EL (cell line): ENCODE data around the gene G2E3.
"Not testable (repeated sequence)": the region's sequence is repeated elsewhere in the genome, so short reads cannot be mapped to it uniquely, and the experiment has no call there.

Source experiments
- DNase-seq: peaks from one replicate; pipeline ENCODE4 v3.0.0-alpha.2; 2016

The G2E3 gene

GRCh38 chr14:30607156-30607780, 48.3 kb downstream of the G2E3 start:
- peak; percentile 40 for DNase-seq

- DNase-seq, result peak; percentile 70
These were observed 49.6 kb downstream of the G2E3 start for GRCh38 chr14:30608533-30609006.

GRCh38 chr14:30610787-30611343, 51.9 kb downstream of the G2E3 start:
- DNase-seq, result peak; percentile 51

- no peak for DNase-seq
These were observed 55.2 kb downstream of the G2E3 start for GRCh38 chr14:30614155-30614554.

- DNase-seq, result peak; percentile 87
These were observed 61.2 kb downstream of the G2E3 start for GRCh38 chr14:30620178-30620577.

GRCh38 chr14:30621354-30621939, 62.5 kb downstream of the G2E3 start:
- DNase-seq, result peak; percentile 39

GRCh38 chr14:30621940-30622830, 63.2 kb downstream of the G2E3 start, which contains the start of gene SCFD1:
Gene SCFD1, plus strand, starts transcription at chr14:30622319. Its CDS starts 20 bp downstream, at chr14:30622339.
- DNase-seq, result peak; percentile 92

- DNase-seq, result no peak
These were observed 64.6 kb downstream of the G2E3 start for GRCh38 chr14:30623412-30624131.

- no peak for DNase-seq
These were observed 65.1 kb downstream of the G2E3 start for GRCh38 chr14:30624132-30624423.

- DNase-seq, result no peak
These were observed 66.6 kb downstream of the G2E3 start for GRCh38 chr14:30625533-30625932.

GRCh38 chr14:30629432-30629831, 70.5 kb downstream of the G2E3 start:
- peak; percentile 77 for DNase-seq

GRCh38 chr14:30630248-30630647, 71.3 kb downstream of the G2E3 start:
- DNase-seq, result no peak

GRCh38 chr14:30632730-30633129, 73.8 kb downstream of the G2E3 start:
- no peak for DNase-seq

- DNase-seq, result no peak
These were observed 80.0 kb downstream of the G2E3 start for GRCh38 chr14:30638926-30639325.

- no peak for DNase-seq
These were observed 82.2 kb downstream of the G2E3 start for GRCh38 chr14:30641207-30641606.

GRCh38 chr14:30644462-30644861, 85.5 kb downstream of the G2E3 start:
- not testable (repeated sequence) for DNase-seq

GRCh38 chr14:30645600-30645999, 86.6 kb downstream of the G2E3 start:
- no peak for DNase-seq

- no peak for DNase-seq
These were observed 89.5 kb downstream of the G2E3 start for GRCh38 chr14:30648471-30648870.

GRCh38 chr14:30651937-30652336, 93.0 kb downstream of the G2E3 start:
- DNase-seq, result no peak

GRCh38 chr14:30655124-30655523, 96.2 kb downstream of the G2E3 start:
- peak; percentile 20 for DNase-seq

- no peak for DNase-seq
These were observed 96.7 kb downstream of the G2E3 start for GRCh38 chr14:30655658-30656057.

GRCh38 chr14:30656190-30656632, 97.3 kb downstream of the G2E3 start:
- DNase-seq, result peak; percentile 32

- DNase-seq, result no peak
These were observed 98.1 kb downstream of the G2E3 start for GRCh38 chr14:30657050-30657449.
